Activated effector memory CD4-positive, alpha-beta T cell treated with anti-CD3 and anti-CD28 coated beads, Interleukin-2, amount 50 U/mL, for 16 hours (primary cell): ENCODE data around the gene RBP4.

Source experiments
- DNase-seq: peaks from one replicate; pipeline ENCODE4 v3.0.0-alpha.2; 2020

RBP4 gene

DNA sequence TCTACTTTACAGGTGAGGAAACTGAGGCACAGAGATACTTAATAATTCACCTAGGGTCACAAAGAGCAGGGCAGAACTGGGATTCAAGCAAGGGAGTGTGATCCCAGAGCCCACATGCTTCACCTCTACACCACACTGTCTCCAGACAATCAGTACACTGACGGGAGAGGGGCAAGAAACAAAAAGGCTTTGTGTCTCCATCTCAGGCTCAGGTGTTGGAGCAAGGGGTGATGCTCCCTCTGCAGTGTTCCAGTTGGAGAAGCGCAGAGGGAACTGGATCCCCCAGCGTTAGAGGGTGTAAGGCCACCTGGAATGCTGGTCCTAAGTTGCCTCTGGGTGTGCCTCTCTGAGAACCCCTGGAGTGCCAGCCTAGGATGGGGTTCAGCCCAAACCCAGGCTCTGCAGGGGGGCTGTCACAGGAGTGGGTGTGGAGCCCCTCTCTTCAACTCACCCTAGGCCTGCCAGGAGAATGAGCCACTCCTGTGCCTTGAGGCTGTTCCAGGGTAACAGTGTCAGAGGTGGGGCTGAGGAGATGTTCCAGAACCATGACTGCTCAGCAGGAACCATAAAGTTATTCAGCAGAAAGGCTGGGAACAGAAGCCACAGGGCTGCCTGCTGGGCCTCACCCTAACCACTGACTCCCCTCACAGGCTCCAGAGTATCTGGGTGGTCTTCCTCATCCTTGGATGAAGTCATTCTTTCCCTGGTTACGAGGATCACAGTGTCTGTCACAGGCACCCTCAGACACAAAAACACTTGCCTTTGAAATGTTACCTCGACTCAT, 5.5 kb downstream of the RBP4 start:
- DNase-seq: no peak

DNA sequence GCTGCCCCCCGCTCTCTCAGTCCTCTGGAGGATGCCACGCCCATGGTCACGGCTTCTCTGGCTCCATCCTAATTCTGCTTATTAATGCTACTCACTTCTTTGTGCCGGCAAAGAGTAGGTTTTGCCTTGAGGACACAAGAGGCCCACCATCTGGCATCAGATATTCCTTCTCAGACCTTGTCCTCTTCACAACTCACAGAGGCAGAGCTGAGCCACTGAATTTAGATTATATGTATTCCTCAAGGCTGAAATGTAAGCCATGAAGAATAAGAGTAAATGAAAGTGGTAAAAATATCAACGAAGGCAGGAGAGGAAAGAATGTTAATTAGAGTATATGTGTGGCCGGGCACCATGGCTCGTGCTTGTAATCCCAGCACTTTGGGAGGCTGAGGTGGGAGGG, 6.5 kb downstream of the RBP4 start:
- DNase-seq: no peak

DNA sequence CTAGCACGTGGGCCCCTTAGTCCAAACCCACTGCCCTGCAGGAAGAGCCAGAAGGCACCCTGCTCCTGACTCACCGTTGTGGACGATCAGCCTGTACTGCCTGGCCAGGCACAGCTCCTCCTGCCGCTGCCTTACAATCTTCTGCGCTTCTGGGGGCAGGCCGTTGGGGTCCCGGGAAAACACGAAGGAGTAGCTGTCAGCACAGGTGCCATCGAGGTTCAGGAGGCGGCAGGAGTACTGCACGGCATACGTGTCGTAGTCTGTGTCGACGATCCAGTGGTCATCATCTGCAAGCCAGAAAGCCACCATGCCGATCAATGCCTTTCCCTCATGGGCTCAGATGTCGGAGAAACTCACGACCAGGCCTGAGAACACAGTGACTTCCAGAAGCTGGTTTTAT, 7.3 kb downstream of the RBP4 start:
- no peak for DNase-seq

DNA sequence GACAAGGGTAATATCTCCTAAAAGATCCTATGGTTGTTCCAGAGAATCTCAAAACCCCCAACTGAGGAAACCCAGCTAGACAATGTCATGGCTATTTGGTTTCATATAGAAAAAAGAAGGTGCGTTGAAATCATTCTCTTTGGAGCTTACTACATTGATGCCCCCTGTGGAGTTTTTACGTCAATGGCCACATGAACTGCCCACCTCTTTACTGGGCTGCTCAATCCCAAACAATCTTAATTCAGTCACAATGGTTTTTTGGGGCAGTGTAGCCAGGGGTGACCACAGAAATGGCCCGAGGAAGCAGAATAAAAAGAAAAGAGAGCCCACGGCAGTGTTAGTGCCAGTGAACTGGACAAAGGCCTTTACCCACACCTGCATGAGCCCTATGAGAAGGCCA, 7.8 kb downstream of the RBP4 start:
- no peak for DNase-seq

GRCh38 chr10:93591065-93591808, 9.8 kb downstream of the RBP4 start:
- DNase-seq: no peak

- DNase-seq: no peak
Measured at GRCh38 chr10:93590638-93591037, 10.4 kb downstream of the RBP4 start.

GRCh38 chr10:93589648-93590562, 11.1 kb downstream of the RBP4 start:
- no peak for DNase-seq

GRCh38 chr10:93584445-93584844, 16.6 kb downstream of the RBP4 start:
- DNase-seq: no peak

GRCh38 chr10:93580828-93581227, 20.2 kb downstream of the RBP4 start:
- DNase-seq: no peak

GRCh38 chr10:93579985-93580711, 20.9 kb downstream of the RBP4 start:
- DNase-seq: no peak

DNA sequence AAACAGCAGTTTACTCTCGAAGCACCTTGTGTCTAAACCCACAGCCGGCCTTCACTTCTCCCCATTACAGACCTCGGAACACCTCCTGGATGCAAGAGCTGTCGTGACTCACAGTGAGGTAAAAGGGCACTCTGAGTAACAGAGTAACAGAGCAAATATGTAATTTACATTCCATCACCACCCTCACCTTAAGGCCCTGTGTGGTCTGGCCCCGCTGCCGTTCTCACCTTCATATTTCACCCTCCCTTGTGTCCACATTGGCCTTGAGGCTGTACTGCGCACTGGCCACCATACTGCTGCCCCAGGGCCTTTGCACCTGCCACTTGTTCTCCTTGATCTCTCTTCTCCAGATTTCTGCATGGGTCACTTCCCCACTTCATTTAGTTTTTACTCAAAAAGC, 21.9 kb downstream of the RBP4 start:
- no peak for DNase-seq

DNA sequence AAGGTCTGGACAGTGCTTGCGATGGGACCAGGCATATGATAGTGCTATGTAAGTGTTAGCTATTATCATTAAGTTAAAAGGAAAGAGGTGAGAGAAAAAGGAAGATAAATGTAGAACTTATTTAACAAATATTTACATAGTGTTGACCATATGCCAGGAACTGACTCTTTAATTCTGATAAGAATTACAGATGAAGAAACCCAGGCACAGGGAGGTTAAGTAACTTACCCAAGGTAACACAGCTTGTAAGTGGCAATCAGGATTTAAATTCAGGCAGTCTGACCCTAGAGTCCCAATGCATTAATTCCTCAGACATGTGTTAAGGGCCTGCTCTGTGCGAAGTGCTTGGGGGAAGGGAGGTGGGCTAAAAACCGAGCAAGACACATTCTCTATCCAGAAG, 23.5 kb downstream of the RBP4 start:
- no peak for DNase-seq

GRCh38 chr10:93576888-93577287, 24.1 kb downstream of the RBP4 start:
- no peak for DNase-seq

- DNase-seq: no peak
Measured at GRCh38 chr10:93573924-93574323, 27.1 kb downstream of the RBP4 start.

GRCh38 chr10:93573051-93573909, 27.8 kb downstream of the RBP4 start:
- no peak for DNase-seq

GRCh38 chr10:93572606-93573005, 28.4 kb downstream of the RBP4 start:
- no peak for DNase-seq

DNA sequence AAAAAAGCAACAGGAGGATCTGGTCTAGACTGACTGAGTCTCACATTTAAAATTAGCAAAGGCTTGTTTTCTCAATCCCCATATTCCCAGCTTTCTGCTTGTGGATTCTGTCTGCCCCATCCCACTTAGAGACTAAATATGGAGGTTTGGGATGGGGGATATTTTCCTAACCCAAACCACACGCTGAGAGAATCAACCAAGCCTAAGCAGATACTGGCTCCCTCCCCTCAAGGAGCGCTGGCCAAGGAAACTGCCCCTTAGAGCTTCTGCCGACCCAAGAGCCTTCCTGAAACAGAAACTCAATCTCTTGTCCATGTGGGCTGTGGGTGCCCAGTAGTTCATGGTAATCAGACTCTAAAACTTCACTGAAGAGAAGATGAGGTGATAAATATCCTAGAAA, 30.7 kb downstream of the RBP4 start:
- no peak for DNase-seq

DNA sequence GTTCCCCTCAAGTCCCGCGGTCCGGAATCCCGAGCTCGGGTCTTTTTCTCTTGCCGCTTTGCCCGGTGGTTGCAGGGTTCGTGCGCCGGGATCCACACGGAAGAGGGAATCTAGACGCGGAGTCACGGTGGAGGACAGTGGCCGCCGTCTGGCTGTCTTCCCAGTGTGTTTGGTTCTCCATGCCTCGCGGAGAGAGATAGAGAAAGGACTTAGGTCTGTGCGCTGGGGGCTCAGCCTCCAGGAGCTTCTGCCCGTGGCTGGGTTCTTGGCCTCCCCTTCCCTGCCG, 33.0 kb downstream of the RBP4 start:
- DNase-seq: no peak

DNA sequence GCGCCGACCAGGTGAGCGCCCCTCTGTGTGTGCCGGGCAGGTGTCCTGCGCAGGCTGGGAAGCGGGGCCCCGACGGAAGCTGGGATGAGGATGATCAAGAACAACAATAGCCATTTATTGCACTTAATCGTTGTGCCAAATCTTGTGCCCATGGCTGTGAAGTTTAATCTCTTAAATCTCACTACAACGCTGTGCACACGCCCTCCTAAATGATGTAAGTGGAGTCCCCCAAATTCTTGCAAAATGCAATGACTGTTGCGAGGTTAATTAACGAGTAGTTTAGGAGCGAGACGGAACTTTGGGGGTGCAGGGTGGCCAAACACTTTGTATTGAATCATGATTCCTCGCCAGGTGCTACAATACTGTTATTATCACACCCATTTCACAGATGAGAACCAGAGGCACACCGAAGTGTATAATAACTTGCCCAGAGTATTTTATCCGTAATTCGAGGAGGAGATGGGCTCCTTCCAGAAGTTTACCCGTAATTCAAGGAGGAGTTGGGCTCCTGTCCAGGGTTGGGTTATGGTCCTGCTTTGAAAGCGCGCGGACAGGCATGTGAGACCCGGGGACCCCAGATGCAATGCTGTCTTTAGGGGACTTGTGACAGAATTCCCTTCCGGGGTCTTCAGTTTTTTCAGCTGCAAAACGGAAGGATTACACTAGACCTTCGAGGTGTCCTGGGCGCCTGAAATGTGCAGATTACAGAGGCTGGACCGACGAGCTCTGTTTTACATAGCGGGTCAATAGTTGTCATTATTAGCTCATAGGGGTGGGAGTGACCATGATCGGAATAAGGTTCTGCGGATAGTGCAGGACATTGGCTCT, 33.5 kb downstream of the RBP4 start:
- DNase-seq: no peak

DNA sequence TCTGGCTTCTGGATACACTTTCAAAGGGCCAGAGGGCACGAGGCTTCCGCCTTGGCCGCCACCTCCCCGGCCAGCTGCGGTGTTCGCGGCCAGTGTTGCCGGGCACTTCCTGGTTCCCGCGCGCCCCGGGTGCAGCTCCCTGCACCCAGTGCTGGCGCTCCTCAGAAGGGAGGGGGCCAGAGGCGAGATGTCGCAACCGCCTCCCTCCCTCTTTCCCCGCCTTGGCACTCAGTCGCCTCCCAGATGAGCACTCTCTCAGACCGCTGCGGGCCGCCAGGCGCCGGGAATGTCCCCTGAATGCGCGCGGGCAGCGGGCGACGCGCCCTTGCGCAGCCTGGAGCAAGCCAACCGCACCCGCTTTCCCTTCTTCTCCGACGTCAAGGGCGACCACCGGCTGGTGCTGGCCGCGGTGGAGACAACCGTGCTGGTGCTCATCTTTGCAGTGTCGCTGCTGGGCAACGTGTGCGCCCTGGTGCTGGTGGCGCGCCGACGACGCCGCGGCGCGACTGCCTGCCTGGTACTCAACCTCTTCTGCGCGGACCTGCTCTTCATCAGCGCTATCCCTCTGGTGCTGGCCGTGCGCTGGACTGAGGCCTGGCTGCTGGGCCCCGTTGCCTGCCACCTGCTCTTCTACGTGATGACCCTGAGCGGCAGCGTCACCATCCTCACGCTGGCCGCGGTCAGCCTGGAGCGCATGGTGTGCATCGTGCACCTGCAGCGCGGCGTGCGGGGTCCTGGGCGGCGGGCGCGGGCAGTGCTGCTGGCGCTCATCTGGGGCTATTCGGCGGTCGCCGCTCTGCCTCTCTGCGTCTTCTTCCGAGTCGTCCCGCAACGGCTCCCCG, 34.4 kb downstream of the RBP4 start, which contains the start of gene FFAR4:
Gene FFAR4 (plus strand): TSS at position 231 of the 842 bp plus-strand sequence. CDS start 56 bp downstream, at position 287.
- no peak for DNase-seq
